Fibroblast of lung (primary cell): ENCODE results near the gene ID4. TPM values are rescaled to one million over a fixed set of nuclear protein-coding genes. Genes with fewer than 3 reads are reported as not detected.

Experiments used
- DNase-seq, 2 donors: peaks; one replicate each; pipeline versions ENCODE4 v3.0.0 to v3.0.0-alpha.2; 2010; ENCODE audit warnings: low read depth in 2 of 2
- H2AFZ ChIP-seq: 2 replicates; pipeline ENCODE4 v1.5.1; 2012; ENCODE audit warnings: low read length, control low read depth, inconsistent platforms
- H3K27ac ChIP-seq: 2 replicates; pipeline ENCODE4 v1.5.1; 2011; ENCODE audit warnings: low read length, control low read depth; ENCODE audit not compliant: insufficient read depth
- H3K27me3 ChIP-seq: 2 replicates; pipeline ENCODE4 v1.5.1; 2011; ENCODE audit warnings: mild to moderate bottlenecking, low read length; ENCODE audit not compliant: control insufficient read depth, insufficient read depth
- H3K36me3 ChIP-seq: 2 replicates; pipeline ENCODE4 v1.5.1; 2011; ENCODE audit warnings: low read length; ENCODE audit not compliant: control insufficient read depth, insufficient read depth
- H3K4me1 ChIP-seq: 2 replicates; pipeline ENCODE4 v1.5.1; 2011; ENCODE audit warnings: low read length; ENCODE audit not compliant: control insufficient read depth, insufficient read depth; ENCODE audit errors: extremely low read depth
- H3K4me2 ChIP-seq: 2 replicates; pipeline ENCODE4 v1.5.1; 2011; ENCODE audit warnings: low read length, control low read depth; ENCODE audit not compliant: insufficient read depth; ENCODE audit errors: extremely low read depth
- H3K4me3 ChIP-seq, 4 experiments: fragments of 200-600 bp in 1 of 4; sonication (generic) in 1 of 4; replicated peaks in 1 of 4; 2 replicates each; pipeline ENCODE4 v1.5.1; 2011 to 2016; ENCODE audit warnings: low read length in 4 of 4, low read depth in 3 of 4, mild to moderate bottlenecking in 3 of 4, control low read depth in 2 of 4, inconsistent platforms in 1 of 4, mixed read lengths in 1 of 4; ENCODE audit not compliant: insufficient read depth in 1 of 4; ENCODE audit errors: control extremely low read depth in 1 of 4
- H3K79me2 ChIP-seq: 2 replicates; pipeline ENCODE4 v1.5.1; 2012; ENCODE audit warnings: mild to moderate bottlenecking, low read length, inconsistent platforms; ENCODE audit not compliant: control insufficient read depth, insufficient read depth
- H3K9ac ChIP-seq: 2 replicates; pipeline ENCODE4 v1.5.1; 2011; ENCODE audit warnings: mild to moderate bottlenecking, low read length, control low read depth; ENCODE audit not compliant: insufficient read depth
- H3K9me3 ChIP-seq: 2 replicates; pipeline ENCODE4 v1.5.1; 2012; ENCODE audit warnings: low read depth, low read length; ENCODE audit not compliant: control insufficient read depth, insufficient read depth
- H4K20me1 ChIP-seq: 2 replicates; pipeline ENCODE4 v1.5.1; 2011; ENCODE audit warnings: low read length; ENCODE audit not compliant: control insufficient read depth, insufficient read depth; ENCODE audit errors: extremely low read depth
- EZH2 ChIP-seq: IDR thresholded peaks from 2 replicates; pipeline ENCODE4 v1.5.1; 2012; ENCODE audit warnings: low read length, control low read depth, mild to moderate bottlenecking; ENCODE audit errors: missing control alignments
- polyA minus RNA-seq: library from RNA; depleted of rRNA, polyadenylated mRNA; stranded (reverse); fragments of >200 nt; gene quantifications from 2 replicates; pipeline ENCODE4 v1.2.3, GENCODE V29; 2011; ENCODE audit warnings: low replicate concordance
- polyA plus RNA-seq, 2 donors: library from polyadenylated mRNA; depleted of rRNA in 1 of 2; stranded (reverse) in 1 of 2; unstranded in 1 of 2; fragments of >200 nt; gene quantifications; 2 replicates each; pipeline ENCODE4 v1.2.1, GENCODE V29; 2011 to 2012; ENCODE audit warnings: missing spikeins in 1 of 2
- total RNA-seq: library from RNA; depleted of rRNA; stranded (reverse); fragments of >200 nt; gene quantifications from 2 replicates; pipeline ENCODE4 v1.2.1, GENCODE V29; 2014
- TF ChIP-seq, protein P1 (sequence below), 2 donors: IDR thresholded peaks in 1 of 2; conservative IDR thresholded peaks in 1 of 2; 1 replicate in 1 of 2; 2 replicates in 1 of 2; pipeline ENCODE4 v1.5.1; 2011 to 2012; ENCODE audit warnings: low read length in 2 of 2, control low read depth in 1 of 2, inconsistent platforms in 1 of 2, low read depth in 1 of 2, mild to moderate bottlenecking in 1 of 2

The ID4 gene, protein sequence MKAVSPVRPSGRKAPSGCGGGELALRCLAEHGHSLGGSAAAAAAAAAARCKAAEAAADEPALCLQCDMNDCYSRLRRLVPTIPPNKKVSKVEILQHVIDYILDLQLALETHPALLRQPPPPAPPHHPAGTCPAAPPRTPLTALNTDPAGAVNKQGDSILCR
- total RNA-seq: 0.83 and 3.1 TPM in 2 replicates
- polyA plus RNA-seq: 0.51 and 1.3 TPM in 2 replicates
- polyA plus RNA-seq (2012): 0.65 and 1.6 TPM in 2 replicates
- not detected in 2 replicates for polyA minus RNA-seq

DNA sequence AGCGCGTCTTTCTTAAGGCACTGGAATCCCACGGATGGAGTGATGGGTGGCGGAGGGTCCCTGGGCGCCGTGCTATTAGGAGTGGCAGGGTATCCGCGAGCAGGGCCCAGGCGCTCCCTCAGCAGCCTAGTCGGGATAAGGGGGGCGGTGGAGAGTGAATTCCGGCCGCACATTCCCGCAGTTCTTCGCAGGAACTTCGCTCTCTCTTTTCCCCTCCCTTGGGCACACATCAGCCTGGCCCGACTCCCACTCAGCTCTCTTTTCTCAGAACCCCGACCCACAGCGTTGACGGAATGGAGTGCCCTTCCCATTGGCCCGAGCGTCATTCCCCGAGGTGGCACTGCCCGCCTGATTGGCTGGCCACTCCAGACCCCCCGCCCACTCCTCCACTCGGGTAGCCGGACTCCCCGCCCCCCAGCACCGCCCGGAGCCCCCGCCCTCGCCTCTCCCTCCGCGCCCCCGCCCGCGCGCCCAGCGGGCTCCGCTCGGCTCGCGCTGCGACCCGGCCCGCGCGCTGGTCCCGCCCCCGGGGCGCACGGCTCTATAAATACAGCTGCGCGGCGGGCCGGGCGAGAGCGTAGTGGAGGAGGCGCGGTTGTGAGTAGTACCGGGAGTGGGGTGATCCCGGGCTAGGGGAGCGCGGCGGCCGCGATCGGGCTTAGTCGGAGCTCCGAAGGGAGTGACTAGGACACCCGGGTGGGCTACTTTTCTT is at the start of gene ID4:
TSS of gene ID4 (plus strand) at position 572 of the 712 bp plus-strand sequence. CDS start 385 bp downstream, outside the sequence.
- peak within 1 kb of the TSS; percentile 72 for H3K9ac ChIP-seq

DNA sequence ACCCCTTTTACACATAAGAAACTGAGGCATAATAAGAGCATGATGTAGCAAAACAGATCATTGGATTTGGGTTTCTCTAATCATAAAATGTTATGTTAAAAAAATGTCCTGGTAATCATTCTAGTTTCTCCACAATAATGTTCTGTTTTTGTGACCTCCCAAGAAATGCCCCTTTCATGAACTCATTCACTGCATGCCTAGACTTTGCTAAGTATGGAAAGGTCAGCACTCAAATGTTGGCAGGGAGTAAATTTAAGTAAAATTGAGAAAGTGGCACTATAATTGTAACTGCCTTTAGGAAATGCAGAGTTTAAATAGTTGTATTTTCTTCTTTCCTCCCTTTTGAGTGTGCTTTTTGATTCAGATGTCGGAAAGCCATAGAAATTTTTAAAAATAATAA is 48.5 kb upstream of the ID4 start:
- DNase-seq: no peak
- Histone ChIP-seq H3K79me2 (no peaks in the 10 kb centered on the region), H3K4me2 (no peak overlapping the region), H3K27me3 (no peaks in the 10 kb centered on the region), H4K20me1 (no peaks in the 10 kb centered on the region), H3K36me3 (no peaks in the 10 kb centered on the region), H3K9ac (no peak overlapping the region), H3K9me3 (no peaks in the 10 kb centered on the region), H3K27ac (no peak overlapping the region), H3K4me1 (no peaks in the 10 kb centered on the region), H2AFZ (no peak overlapping the region), H3K4me3 (no peak overlapping the region)
- TF ChIP-seq EZH2: no peak
- TF ChIP-seq, protein P1, sequence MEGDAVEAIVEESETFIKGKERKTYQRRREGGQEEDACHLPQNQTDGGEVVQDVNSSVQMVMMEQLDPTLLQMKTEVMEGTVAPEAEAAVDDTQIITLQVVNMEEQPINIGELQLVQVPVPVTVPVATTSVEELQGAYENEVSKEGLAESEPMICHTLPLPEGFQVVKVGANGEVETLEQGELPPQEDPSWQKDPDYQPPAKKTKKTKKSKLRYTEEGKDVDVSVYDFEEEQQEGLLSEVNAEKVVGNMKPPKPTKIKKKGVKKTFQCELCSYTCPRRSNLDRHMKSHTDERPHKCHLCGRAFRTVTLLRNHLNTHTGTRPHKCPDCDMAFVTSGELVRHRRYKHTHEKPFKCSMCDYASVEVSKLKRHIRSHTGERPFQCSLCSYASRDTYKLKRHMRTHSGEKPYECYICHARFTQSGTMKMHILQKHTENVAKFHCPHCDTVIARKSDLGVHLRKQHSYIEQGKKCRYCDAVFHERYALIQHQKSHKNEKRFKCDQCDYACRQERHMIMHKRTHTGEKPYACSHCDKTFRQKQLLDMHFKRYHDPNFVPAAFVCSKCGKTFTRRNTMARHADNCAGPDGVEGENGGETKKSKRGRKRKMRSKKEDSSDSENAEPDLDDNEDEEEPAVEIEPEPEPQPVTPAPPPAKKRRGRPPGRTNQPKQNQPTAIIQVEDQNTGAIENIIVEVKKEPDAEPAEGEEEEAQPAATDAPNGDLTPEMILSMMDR (conservative IDR thresholded peaks at IDR 0.05 in 1 of 2, IDR thresholded peaks at IDR 0.05 in 1 of 2; ENCODE audit: low read depth in 1 of 2, low read length in 2 of 2): no peak

More for the DNA sequence above, at the start of gene ID4:
- H2AFZ ChIP-seq: peak within 1 kb of the TSS; percentile 92
- H3K27me3 ChIP-seq: no peaks in the 10 kb centered on the region
- H3K36me3 ChIP-seq: no peaks in the 10 kb centered on the region
- H3K4me3 ChIP-seq: peak within 1 kb of the TSS; percentile 56 to 69 (median 62)
- H3K9me3 ChIP-seq: no peaks in the 10 kb centered on the region
- H3K79me2 ChIP-seq: no peaks in the 10 kb centered on the region
- H3K4me2 ChIP-seq: peak within 1 kb of the TSS; percentile 82
- no peaks in the 10 kb centered on the region for H4K20me1 ChIP-seq
- H3K4me1 ChIP-seq: no peaks in the 10 kb centered on the region
- DNase-seq: peak; percentile 91 to 97
- peak within 1 kb of the TSS; percentile 71 for H3K27ac ChIP-seq
- TF ChIP-seq EZH2: no peak
- TF ChIP-seq, protein P1 (conservative IDR thresholded peaks at IDR 0.05 in 1 of 2, IDR thresholded peaks at IDR 0.05 in 1 of 2; ENCODE audit: low read depth in 1 of 2, low read length in 2 of 2): no peak

DNA sequence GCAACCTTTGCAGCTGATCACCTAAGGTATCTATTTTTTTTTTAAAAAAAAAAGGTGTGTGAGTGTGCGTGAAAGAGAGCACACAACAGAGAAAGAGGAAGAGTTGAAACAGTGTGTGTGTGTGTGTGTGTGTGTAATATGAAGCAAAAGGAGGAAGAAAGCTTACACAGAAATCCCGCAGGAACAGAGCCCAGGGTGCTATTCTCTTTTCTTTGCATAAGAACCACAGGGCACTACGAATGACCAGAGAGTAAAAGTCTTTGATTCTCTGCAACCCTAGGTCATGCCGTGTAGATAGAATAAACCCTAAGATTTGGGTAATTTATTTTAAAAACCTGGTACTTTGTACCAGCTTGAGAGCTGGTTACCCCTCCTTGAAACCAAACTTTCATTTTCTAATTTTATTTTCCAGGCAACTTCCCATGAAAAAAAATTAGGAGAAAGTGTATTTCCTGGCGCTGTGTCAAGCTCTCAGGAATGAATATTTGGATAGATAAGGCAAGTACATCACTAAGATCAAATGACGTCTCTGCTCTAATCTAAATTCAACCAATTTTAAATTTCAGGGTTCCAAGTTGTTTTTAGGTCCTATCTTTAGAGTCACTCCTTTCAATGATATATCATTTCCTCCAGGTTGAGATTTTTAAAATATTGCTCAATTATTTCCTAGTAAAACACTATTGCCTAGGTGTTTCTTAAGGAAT is 47.9 kb upstream of the ID4 start:
- Histone ChIP-seq H4K20me1 (no peaks in the 10 kb centered on the region), H3K9me3 (no peaks in the 10 kb centered on the region), H3K36me3 (no peaks in the 10 kb centered on the region), H2AFZ (no peak overlapping the region), H3K79me2 (no peaks in the 10 kb centered on the region), H3K4me3 (no peak overlapping the region), H3K27me3 (no peaks in the 10 kb centered on the region), H3K9ac (no peak overlapping the region), H3K4me1 (no peaks in the 10 kb centered on the region), H3K27ac (no peak overlapping the region), H3K4me2 (no peak overlapping the region)
- DNase-seq: no peak
- TF ChIP-seq, protein P1 (conservative IDR thresholded peaks at IDR 0.05 in 1 of 2, IDR thresholded peaks at IDR 0.05 in 1 of 2; ENCODE audit: low read depth in 1 of 2, low read length in 2 of 2): no peak
- TF ChIP-seq EZH2: no peak
